ENCODE measurements around the gene SORCS2.

DNA sequence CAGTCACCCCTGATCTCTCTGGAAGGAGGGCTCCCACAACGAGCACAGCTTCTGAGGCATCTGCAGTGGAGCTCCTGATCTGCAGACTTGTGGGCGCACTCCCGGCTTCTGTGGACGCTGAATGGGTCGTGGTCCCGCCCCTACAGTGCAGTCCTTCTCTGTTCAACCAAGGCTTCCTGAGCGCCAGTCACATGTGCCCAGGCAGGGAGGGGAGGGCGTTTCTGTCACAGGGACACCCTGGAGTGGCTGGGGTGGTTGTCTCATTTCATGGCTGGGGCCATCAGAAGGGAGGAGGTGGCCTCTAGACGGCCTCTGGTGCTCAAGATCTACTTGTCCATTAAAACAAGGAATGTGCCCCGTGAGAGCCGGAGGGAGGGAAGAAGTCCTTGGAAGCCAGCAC lies 309.5 kb downstream of the SORCS2 start:
- no peak for TF ChIP-seq EZH2phosphoT487 (IDR thresholded peaks at IDR 0.05; ENCODE audit: insufficient read depth, low read depth)
- no peak for TF ChIP-seq EZH2 (IDR thresholded peaks at IDR 0.05; ENCODE audit: insufficient read depth, poor library complexity, severe bottlenecking)

All from GM23248 (cell line).